Measurements from ENCODE around the gene ASCL4.

DNA sequence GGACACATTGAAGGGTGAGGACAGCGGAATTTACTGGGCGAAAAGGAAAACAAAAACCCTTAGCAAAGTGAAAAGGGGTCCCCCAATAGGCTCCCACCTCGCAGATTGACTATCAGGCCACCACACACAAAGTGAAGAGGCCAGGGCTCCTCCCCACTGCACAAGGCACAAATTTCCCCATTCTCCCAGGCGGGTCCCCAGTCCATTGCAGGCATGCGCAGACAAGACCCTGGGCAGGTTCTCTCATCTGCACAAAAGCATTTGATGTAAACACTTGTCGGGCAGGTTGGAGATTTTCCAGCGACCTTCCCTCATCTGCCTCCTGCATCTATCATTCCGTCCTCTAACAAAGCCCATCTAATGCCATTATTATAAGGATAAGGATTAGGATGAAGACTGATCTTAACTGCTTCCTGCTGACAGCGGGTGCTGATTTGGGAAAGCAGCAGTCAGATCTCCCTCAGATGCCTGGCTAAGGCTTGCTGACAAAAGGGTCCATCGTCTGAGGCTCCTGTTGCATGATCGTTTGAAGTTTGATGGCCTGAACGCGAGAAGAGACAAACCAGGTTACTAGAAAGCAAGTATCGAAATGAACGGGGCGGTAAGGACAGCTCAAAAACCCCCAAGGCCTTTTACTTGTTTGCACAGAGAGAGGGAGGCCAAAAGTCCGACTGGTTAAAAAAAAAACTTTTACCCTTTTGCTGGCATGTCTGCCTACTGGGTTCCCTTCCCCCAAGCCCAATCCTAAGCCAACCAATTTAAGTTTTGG, 14.4 kb downstream of the ASCL4 start:
- TF ChIP-seq, protein P1, sequence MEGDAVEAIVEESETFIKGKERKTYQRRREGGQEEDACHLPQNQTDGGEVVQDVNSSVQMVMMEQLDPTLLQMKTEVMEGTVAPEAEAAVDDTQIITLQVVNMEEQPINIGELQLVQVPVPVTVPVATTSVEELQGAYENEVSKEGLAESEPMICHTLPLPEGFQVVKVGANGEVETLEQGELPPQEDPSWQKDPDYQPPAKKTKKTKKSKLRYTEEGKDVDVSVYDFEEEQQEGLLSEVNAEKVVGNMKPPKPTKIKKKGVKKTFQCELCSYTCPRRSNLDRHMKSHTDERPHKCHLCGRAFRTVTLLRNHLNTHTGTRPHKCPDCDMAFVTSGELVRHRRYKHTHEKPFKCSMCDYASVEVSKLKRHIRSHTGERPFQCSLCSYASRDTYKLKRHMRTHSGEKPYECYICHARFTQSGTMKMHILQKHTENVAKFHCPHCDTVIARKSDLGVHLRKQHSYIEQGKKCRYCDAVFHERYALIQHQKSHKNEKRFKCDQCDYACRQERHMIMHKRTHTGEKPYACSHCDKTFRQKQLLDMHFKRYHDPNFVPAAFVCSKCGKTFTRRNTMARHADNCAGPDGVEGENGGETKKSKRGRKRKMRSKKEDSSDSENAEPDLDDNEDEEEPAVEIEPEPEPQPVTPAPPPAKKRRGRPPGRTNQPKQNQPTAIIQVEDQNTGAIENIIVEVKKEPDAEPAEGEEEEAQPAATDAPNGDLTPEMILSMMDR (IDR thresholded peaks at IDR 0.05; ENCODE audit: low read length) = no peak
- TF ChIP-seq EZH2 (IDR thresholded peaks at IDR 0.05; ENCODE audit: borderline replicate concordance, low read length) = no peak
